Peyer's patch (tissue), 4 donors: ENCODE measurements around the gene GPR183.

Source experiments
- POLR2A ChIP-seq, 2 donors: fragments of 450-650 bp; IDR thresholded peaks; one replicate each; pipeline ENCODE4 v1.5.1; 2017; ENCODE audit warnings: antibody characterized with exemption in 2 of 2, mild to moderate bottlenecking in 2 of 2, moderate library complexity in 2 of 2
- TF ChIP-seq, protein P1 (sequence below), 6 experiments: fragments of 450-650 bp in 4 of 6; fragments of 200-600 bp in 2 of 6; sonication (generic) in 1 of 6; IDR thresholded peaks; one replicate each; pipeline ENCODE4 v1.5.1; 2017 to 2019; ENCODE audit warnings: antibody characterized with exemption in 6 of 6, mild to moderate bottlenecking in 3 of 6, moderate library complexity in 1 of 6

DNA sequence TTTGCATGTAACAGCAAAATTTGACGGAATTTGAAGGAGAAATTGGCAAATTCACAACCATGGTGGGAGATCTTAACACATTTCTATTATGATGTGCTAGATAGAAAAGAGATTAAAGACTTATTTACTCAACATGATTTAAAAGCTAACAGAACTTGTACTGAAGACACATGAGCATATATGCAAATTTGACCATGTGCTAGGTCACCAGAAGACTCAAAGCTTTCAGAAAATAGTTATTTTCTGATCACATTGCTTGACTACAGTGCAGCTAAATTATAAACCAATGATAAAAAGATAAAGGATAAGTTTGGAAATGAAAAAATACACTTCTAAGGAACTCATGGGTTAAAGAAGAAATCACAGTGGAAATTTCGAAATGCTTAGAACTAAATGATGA, 9.1 kb downstream of the GPR183 start:
- TF ChIP-seq, protein P1, sequence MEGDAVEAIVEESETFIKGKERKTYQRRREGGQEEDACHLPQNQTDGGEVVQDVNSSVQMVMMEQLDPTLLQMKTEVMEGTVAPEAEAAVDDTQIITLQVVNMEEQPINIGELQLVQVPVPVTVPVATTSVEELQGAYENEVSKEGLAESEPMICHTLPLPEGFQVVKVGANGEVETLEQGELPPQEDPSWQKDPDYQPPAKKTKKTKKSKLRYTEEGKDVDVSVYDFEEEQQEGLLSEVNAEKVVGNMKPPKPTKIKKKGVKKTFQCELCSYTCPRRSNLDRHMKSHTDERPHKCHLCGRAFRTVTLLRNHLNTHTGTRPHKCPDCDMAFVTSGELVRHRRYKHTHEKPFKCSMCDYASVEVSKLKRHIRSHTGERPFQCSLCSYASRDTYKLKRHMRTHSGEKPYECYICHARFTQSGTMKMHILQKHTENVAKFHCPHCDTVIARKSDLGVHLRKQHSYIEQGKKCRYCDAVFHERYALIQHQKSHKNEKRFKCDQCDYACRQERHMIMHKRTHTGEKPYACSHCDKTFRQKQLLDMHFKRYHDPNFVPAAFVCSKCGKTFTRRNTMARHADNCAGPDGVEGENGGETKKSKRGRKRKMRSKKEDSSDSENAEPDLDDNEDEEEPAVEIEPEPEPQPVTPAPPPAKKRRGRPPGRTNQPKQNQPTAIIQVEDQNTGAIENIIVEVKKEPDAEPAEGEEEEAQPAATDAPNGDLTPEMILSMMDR (IDR thresholded peaks at IDR 0.05): no peak
- TF ChIP-seq POLR2A (IDR thresholded peaks at IDR 0.05): no peak
